Measurements from ENCODE around the gene ZNF771. TPM values are rescaled to one million over a fixed set of nuclear protein-coding genes. Genes with fewer than 3 reads are reported as not detected.

Gene ZNF771
- total RNA-seq, 1 experiment from 2014 or later, result 19.0 TPM

- no peak overlapping the region for H2AFZ ChIP-seq
- no peak overlapping the region for H3K4me3 ChIP-seq
- H3K4me1 ChIP-seq (replicated peaks; ENCODE audit: insufficient read depth), result peaks cover 26% of the 10 kb centered on the region
- H3K36me3 ChIP-seq (ENCODE audit: low read depth), result 0 out of 2 replicates have a peak, but pooled peaks cover 1% of the 10 kb centered on the region
- 0 out of 2 replicates have a peak overlapping the region, but pooled peaks have one; percentile 79 for H3K4me2 ChIP-seq
- ChIA-PET CTCF (interaction anchor here (1.5 kb wide), 1 partner anchor 17 kb away, joined by 4 read pairs; the partner anchor contains the start of gene CD2BP2), POLR2A (ENCODE audit: unreplicated experiment) (interaction anchor here (0.6 kb wide), 1 partner anchor 339 kb away, joined by 4 read pairs; no protein-coding TSS in a partner anchor)
- H3K27ac ChIP-seq, result no peak overlapping the region
- intact Hi-C loops (cut with micrococcal nuclease; ENCODE audit: unreplicated experiment), result no loop called here
- peaks cover 27% of the 10 kb centered on the region for H3K79me2 ChIP-seq (ENCODE audit: low read depth)
- BruUV-seq (replicated peaks), result no TSS peak
- H3F3A ChIP-seq (ENCODE audit: insufficient read depth, low read depth), result peaks cover 15% of the 10 kb centered on the region
- DNase-seq, result no peak
- peaks cover 25% of the 10 kb centered on the region for H4K20me1 ChIP-seq (ENCODE audit: insufficient read depth)
- TF ChIP-seq EZH2 (IDR thresholded peaks at IDR 0.05; ENCODE audit: low read depth) (no peak), CTCF (conservative IDR thresholded peaks at IDR 0.05) (no peak)
- H3K9me2 ChIP-seq (ENCODE audit: insufficient read depth), result no peaks in the 10 kb centered on the region
- H3K9me3 ChIP-seq (ENCODE audit: insufficient read depth, low read depth), result no peaks in the 10 kb centered on the region
- no peaks in the 10 kb centered on the region for H3K27me3 ChIP-seq (ENCODE audit: insufficient read depth, low read depth)
Observed at GRCh38 chr16:30372038-30372712, 35.2 kb upstream of the ZNF771 start.

GRCh38 chr16:30372725-30373124, 34.7 kb upstream of the ZNF771 start:
- Histone ChIP-seq H3K9me2 (ENCODE audit: insufficient read depth) (no peaks in the 10 kb centered on the region), H3K36me3 (ENCODE audit: low read depth) (no peaks in the 10 kb centered on the region), H3K4me3 (no peak overlapping the region), H2AFZ (no peak overlapping the region), H3K4me1 (replicated peaks; ENCODE audit: insufficient read depth) (peaks cover 22% of the 10 kb centered on the region), H3K79me2 (ENCODE audit: low read depth) (peaks cover 21% of the 10 kb centered on the region), H3K4me2 (no peak overlapping the region), H4K20me1 (ENCODE audit: insufficient read depth) (peaks cover 19% of the 10 kb centered on the region), H3K9me3 (ENCODE audit: insufficient read depth, low read depth) (no peaks in the 10 kb centered on the region), H3K27ac (no peak overlapping the region), H3F3A (ENCODE audit: insufficient read depth, low read depth) (peaks cover 21% of the 10 kb centered on the region), H3K27me3 (ENCODE audit: insufficient read depth, low read depth) (no peaks in the 10 kb centered on the region)
- DNase-seq, result no peak
- ChIA-PET CTCF (no interaction called here), POLR2A (ENCODE audit: unreplicated experiment) (no interaction called here)
- no TSS peak for BruUV-seq (replicated peaks)
- no peak for TF ChIP-seq CTCF (conservative IDR thresholded peaks at IDR 0.05)
- TF ChIP-seq EZH2 (IDR thresholded peaks at IDR 0.05; ENCODE audit: low read depth), result no peak
- intact Hi-C loops (cut with micrococcal nuclease; ENCODE audit: unreplicated experiment), result no loop called here

GRCh38 chr16:30374538-30374937, 32.9 kb upstream of the ZNF771 start, which contains the start of gene MYL11:
MYL11 (plus strand) TSS chr16:30374802; CDS start chr16:30374858, 56 bp downstream.
- POLR2A ChIA-PET (ENCODE audit: unreplicated experiment), result no interaction called here
- no TSS peak for BruUV-seq (replicated peaks)

More at GRCh38 chr16:30374538-30374937, 32.9 kb upstream of the ZNF771 start, which contains the start of gene MYL11:
- CTCF ChIA-PET, result no interaction called here
- no peak within 1 kb of the TSS for H3K4me2 ChIP-seq
- intact Hi-C loops (cut with micrococcal nuclease; ENCODE audit: unreplicated experiment), result no loop called here
- H3K27ac ChIP-seq, result no peak within 1 kb of the TSS
- no peaks in the 10 kb centered on the region for H3K27me3 ChIP-seq (ENCODE audit: insufficient read depth, low read depth)
- no peaks in the 10 kb centered on the region for H3K9me3 ChIP-seq (ENCODE audit: insufficient read depth, low read depth)
- H4K20me1 ChIP-seq (ENCODE audit: insufficient read depth), result 0 out of 2 replicates have a peak, but pooled peaks cover under 1% of the 10 kb centered on the region
- no peaks in the 10 kb centered on the region for H3K36me3 ChIP-seq (ENCODE audit: low read depth)
- DNase-seq, result no peak
- H2AFZ ChIP-seq, result no peak within 1 kb of the TSS
- peaks cover 25% of the 10 kb centered on the region for H3F3A ChIP-seq (ENCODE audit: insufficient read depth, low read depth)
- H3K9me2 ChIP-seq (ENCODE audit: insufficient read depth), result no peaks in the 10 kb centered on the region
- no peak within 1 kb of the TSS for H3K4me3 ChIP-seq
- peaks cover 9% of the 10 kb centered on the region for H3K79me2 ChIP-seq (ENCODE audit: low read depth)
- H3K4me1 ChIP-seq (replicated peaks; ENCODE audit: insufficient read depth), result peaks cover 20% of the 10 kb centered on the region
- no peak for TF ChIP-seq CTCF (conservative IDR thresholded peaks at IDR 0.05)
- TF ChIP-seq EZH2 (IDR thresholded peaks at IDR 0.05; ENCODE audit: low read depth), result no peak

Data from PC-9 (cell line).